ENCODE data around the gene NPC1L1. TPM values are rescaled to one million over a fixed set of nuclear protein-coding genes. Genes with fewer than 3 reads are reported as not detected.

NPC1L1 gene
- total RNA-seq, 1 experiment from 2014 or later = 0.15 TPM

- Mint-ChIP-seq H3K4me1 (no peaks in the 10 kb centered on the region), H3K36me3 (peaks cover 35% of the 10 kb centered on the region), H3K9me3 (no peaks in the 10 kb centered on the region), H3K27ac (no peak overlapping the region), H3K4me3 (no peak overlapping the region), H3K27me3 (ENCODE audit: low read depth) (no peaks in the 10 kb centered on the region)
- TF ChIP-seq MYBL2 (CRISPR knock-in tag; IDR thresholded peaks at IDR 0.05) (no peak), FOXP4 (CRISPR knock-in tag; IDR thresholded peaks at IDR 0.05) (no peak), E2F5 (CRISPR knock-in tag; IDR thresholded peaks at IDR 0.05) (no peak), RELA (CRISPR knock-in tag; IDR thresholded peaks at IDR 0.05; ENCODE audit: borderline replicate concordance) (no peak)
- DNase-seq (ENCODE audit: low spot score) = no peak
- ChIA-PET CTCF (no interaction called here), POLR2A (no interaction called here)
- no peak for ATAC-seq
These were observed 69.7 kb downstream of the NPC1L1 start for GRCh38 chr7:44471436-44471835.

- peaks cover 31% of the 10 kb centered on the region for H3K36me3 Mint-ChIP-seq
- ChIA-PET CTCF (interaction anchor here (0.7 kb wide), 1 partner anchor 95 kb away, joined by 3 read pairs; no protein-coding TSS in a partner anchor), POLR2A (no interaction called here)
- no peaks in the 10 kb centered on the region for H3K9me3 Mint-ChIP-seq
- H3K27me3 Mint-ChIP-seq (ENCODE audit: low read depth) = no peaks in the 10 kb centered on the region
- DNase-seq (ENCODE audit: low spot score) = no peak
- no peak for ATAC-seq
- no peaks in the 10 kb centered on the region for H3K4me1 Mint-ChIP-seq
- H3K4me3 Mint-ChIP-seq = no peak overlapping the region
- H3K27ac Mint-ChIP-seq = no peak overlapping the region
- TF ChIP-seq AR (CRISPR knock-in tag; IDR thresholded peaks at IDR 0.05) (no peak), ZMAT4 (CRISPR knock-in tag; IDR thresholded peaks at IDR 0.05) (no peak), ERG (CRISPR knock-in tag; IDR thresholded peaks at IDR 0.05) (no peak), ZBTB21 (CRISPR knock-in tag; IDR thresholded peaks at IDR 0.05; ENCODE audit: borderline replicate concordance) (no peak), ATF1 (CRISPR knock-in tag; IDR thresholded peaks at IDR 0.05) (no peak), ZNF671 (CRISPR knock-in tag; IDR thresholded peaks at IDR 0.05) (no peak), AFF4 (CRISPR knock-in tag; IDR thresholded peaks at IDR 0.05; ENCODE audit: borderline replicate concordance) (no peak), SMAD3 (CRISPR knock-in tag; IDR thresholded peaks at IDR 0.05; ENCODE audit: borderline replicate concordance) (no peak), ZNF281 (CRISPR knock-in tag; IDR thresholded peaks at IDR 0.05) (no peak), MAX (CRISPR knock-in tag; IDR thresholded peaks at IDR 0.05) (no peak), IRF2 (CRISPR knock-in tag; IDR thresholded peaks at IDR 0.05; ENCODE audit: borderline replicate concordance, low read depth) (no peak), OVOL2 (CRISPR knock-in tag; IDR thresholded peaks at IDR 0.05; ENCODE audit: borderline replicate concordance) (no peak), ZNF512 (CRISPR knock-in tag; IDR thresholded peaks at IDR 0.05; ENCODE audit: borderline replicate concordance) (no peak), JUN (CRISPR knock-in tag; IDR thresholded peaks at IDR 0.05) (no peak)
These were observed 70.4 kb downstream of the NPC1L1 start for GRCh38 chr7:44470628-44471245.
